ENCODE measurements around the gene PIGK.

PIGK gene

DNA sequence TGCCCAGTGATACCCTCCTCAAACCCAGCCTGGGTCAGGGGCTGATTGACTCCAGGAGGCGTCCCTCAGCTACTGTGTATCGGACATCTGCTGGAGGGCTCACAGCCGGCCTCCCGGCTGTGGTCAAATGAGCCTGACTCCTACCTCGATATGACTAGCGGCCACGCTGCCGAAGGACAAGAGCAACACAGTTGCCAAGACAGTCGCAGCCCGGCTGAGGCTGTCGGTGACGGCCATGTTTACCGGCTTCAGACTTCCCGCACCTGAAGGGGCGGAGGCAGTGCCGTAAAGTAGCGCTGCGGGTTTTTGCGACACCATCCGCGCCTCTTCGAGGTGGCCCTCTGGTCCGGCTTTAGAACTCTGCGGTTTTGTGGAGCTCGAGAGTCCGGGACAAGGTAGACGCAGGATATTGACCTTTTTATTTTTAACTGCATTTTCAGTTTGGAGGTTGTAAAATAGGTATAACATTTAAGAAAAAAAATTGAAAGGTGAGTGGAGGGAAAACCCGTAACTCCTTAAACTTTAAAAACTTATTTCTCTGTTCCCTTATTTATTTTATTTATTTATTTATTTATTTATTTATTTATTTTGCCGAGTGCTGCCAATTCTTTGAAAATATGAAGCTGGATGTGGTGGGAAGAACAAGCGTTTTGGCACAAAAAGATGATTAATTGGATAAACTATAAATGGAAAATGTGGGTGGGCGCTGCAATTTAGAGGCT lies at the start of gene PIGK (continued):
- TF ChIP-seq, protein P1, sequence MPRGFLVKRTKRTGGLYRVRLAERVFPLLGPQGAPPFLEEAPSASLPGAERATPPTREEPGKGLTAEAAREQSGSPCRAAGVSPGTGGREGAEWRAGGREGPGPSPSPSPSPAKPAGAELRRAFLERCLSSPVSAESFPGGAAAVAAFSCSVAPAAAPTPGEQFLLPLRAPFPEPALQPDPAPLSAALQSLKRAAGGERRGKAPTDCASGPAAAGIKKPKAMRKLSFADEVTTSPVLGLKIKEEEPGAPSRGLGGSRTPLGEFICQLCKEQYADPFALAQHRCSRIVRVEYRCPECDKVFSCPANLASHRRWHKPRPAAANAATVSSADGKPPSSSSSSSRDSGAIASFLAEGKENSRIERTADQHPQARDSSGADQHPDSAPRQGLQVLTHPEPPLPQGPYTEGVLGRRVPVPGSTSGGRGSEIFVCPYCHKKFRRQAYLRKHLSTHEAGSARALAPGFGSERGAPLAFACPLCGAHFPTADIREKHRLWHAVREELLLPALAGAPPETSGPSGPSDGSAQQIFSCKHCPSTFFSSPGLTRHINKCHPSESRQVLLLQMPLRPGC (tag by site-specific recombination; IDR thresholded peaks at IDR 0.05): no peak
- TF ChIP-seq ZBTB20 (tag by site-specific recombination; IDR thresholded peaks at IDR 0.05) (no peak), ZSCAN30 (tag by site-specific recombination; IDR thresholded peaks at IDR 0.05) (0 out of 2 replicates have a peak, but pooled peaks have one; percentile 28), ZBTB21 (tag by site-specific recombination; IDR thresholded peaks at IDR 0.05) (no peak), FEZF1 (tag by site-specific recombination; IDR thresholded peaks at IDR 0.05) (no peak), KLF8 (tag by site-specific recombination; IDR thresholded peaks at IDR 0.05) (peak; percentile 20; the same call in 1 of the 2 replicates), ZFHX2 (tag by site-specific recombination; conservative IDR thresholded peaks at IDR 0.05) (no peak), ZNF248 (tag by site-specific recombination; IDR thresholded peaks at IDR 0.05) (no peak), ZNF121 (tag by site-specific recombination; IDR thresholded peaks at IDR 0.05) (0 out of 2 replicates have a peak, but pooled peaks have one; percentile 15), ZNF37A (tag by site-specific recombination; IDR thresholded peaks at IDR 0.05) (no peak), YY2 (tag by site-specific recombination; IDR thresholded peaks at IDR 0.05) (peak; percentile 80; the same call in 1 of the 2 replicates), KLF7 (tag by site-specific recombination; IDR thresholded peaks at IDR 0.05; ENCODE audit: borderline replicate concordance) (0 out of 2 replicates have a peak, but pooled peaks have one; percentile 14), ZNF76 (tag by site-specific recombination; IDR thresholded peaks at IDR 0.05; ENCODE audit: borderline replicate concordance, low read depth) (no peak), ZNF510 (tag by site-specific recombination; IDR thresholded peaks at IDR 0.05; ENCODE audit: insufficient replicate concordance) (no peak), ZNF335 (tag by site-specific recombination; conservative IDR thresholded peaks at IDR 0.05) (peak; percentile 80), ZNF221 (tag by site-specific recombination; IDR thresholded peaks at IDR 0.05; ENCODE audit: borderline replicate concordance) (no peak), ZSCAN16 (tag by site-specific recombination; IDR thresholded peaks at IDR 0.05) (no peak), ZNF48 (tag by site-specific recombination; IDR thresholded peaks at IDR 0.05) (no peak), ZFP41 (tag by site-specific recombination; IDR thresholded peaks at IDR 0.05; ENCODE audit: borderline replicate concordance) (no peak), ZNF555 (tag by site-specific recombination; conservative IDR thresholded peaks at IDR 0.05) (no peak), SALL2 (tag by site-specific recombination; IDR thresholded peaks at IDR 0.05; ENCODE audit: borderline replicate concordance) (no peak)
- TF ChIP-seq, protein P2, sequence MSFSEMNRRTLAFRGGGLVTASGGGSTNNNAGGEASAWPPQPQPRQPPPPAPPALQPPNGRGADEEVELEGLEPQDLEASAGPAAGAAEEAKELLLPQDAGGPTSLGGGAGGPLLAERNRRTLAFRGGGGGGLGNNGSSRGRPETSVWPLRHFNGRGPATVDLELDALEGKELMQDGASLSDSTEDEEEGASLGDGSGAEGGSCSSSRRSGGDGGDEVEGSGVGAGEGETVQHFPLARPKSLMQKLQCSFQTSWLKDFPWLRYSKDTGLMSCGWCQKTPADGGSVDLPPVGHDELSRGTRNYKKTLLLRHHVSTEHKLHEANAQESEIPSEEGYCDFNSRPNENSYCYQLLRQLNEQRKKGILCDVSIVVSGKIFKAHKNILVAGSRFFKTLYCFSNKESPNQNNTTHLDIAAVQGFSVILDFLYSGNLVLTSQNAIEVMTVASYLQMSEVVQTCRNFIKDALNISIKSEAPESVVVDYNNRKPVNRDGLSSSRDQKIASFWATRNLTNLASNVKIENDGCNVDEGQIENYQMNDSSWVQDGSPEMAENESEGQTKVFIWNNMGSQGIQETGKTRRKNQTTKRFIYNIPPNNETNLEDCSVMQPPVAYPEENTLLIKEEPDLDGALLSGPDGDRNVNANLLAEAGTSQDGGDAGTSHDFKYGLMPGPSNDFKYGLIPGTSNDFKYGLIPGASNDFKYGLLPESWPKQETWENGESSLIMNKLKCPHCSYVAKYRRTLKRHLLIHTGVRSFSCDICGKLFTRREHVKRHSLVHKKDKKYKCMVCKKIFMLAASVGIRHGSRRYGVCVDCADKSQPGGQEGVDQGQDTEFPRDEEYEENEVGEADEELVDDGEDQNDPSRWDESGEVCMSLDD (tag by site-specific recombination; IDR thresholded peaks at IDR 0.05): no peak
- TF ChIP-seq, protein P3, sequence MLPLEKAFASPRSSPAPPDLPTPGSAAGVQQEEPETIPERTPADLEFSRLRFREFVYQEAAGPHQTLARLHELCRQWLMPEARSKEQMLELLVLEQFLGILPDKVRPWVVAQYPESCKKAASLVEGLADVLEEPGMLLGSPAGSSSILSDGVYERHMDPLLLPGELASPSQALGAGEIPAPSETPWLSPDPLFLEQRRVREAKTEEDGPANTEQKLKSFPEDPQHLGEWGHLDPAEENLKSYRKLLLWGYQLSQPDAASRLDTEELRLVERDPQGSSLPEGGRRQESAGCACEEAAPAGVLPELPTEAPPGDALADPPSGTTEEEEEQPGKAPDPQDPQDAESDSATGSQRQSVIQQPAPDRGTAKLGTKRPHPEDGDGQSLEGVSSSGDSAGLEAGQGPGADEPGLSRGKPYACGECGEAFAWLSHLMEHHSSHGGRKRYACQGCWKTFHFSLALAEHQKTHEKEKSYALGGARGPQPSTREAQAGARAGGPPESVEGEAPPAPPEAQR (tag by site-specific recombination; IDR thresholded peaks at IDR 0.05): no peak
- TF ChIP-seq, protein P4, sequence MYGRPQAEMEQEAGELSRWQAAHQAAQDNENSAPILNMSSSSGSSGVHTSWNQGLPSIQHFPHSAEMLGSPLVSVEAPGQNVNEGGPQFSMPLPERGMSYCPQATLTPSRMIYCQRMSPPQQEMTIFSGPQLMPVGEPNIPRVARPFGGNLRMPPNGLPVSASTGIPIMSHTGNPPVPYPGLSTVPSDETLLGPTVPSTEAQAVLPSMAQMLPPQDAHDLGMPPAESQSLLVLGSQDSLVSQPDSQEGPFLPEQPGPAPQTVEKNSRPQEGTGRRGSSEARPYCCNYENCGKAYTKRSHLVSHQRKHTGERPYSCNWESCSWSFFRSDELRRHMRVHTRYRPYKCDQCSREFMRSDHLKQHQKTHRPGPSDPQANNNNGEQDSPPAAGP (tag by site-specific recombination; IDR thresholded peaks at IDR 0.05): no peak
- TF ChIP-seq, protein P5, sequence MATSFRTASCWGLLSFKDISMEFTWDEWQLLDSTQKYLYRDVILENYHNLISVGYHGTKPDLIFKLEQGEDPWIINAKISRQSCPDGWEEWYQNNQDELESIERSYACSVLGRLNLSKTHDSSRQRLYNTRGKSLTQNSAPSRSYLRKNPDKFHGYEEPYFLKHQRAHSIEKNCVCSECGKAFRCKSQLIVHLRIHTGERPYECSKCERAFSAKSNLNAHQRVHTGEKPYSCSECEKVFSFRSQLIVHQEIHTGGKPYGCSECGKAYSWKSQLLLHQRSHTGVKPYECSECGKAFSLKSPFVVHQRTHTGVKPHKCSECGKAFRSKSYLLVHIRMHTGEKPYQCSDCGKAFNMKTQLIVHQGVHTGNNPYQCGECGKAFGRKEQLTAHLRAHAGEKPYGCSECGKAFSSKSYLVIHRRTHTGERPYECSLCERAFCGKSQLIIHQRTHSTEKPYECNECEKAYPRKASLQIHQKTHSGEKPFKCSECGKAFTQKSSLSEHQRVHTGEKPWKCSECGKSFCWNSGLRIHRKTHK (tag by site-specific recombination; IDR thresholded peaks at IDR 0.05): no peak
- TF ChIP-seq, protein P6, sequence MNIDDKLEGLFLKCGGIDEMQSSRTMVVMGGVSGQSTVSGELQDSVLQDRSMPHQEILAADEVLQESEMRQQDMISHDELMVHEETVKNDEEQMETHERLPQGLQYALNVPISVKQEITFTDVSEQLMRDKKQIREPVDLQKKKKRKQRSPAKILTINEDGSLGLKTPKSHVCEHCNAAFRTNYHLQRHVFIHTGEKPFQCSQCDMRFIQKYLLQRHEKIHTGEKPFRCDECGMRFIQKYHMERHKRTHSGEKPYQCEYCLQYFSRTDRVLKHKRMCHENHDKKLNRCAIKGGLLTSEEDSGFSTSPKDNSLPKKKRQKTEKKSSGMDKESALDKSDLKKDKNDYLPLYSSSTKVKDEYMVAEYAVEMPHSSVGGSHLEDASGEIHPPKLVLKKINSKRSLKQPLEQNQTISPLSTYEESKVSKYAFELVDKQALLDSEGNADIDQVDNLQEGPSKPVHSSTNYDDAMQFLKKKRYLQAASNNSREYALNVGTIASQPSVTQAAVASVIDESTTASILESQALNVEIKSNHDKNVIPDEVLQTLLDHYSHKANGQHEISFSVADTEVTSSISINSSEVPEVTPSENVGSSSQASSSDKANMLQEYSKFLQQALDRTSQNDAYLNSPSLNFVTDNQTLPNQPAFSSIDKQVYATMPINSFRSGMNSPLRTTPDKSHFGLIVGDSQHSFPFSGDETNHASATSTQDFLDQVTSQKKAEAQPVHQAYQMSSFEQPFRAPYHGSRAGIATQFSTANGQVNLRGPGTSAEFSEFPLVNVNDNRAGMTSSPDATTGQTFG (tag by site-specific recombination; IDR thresholded peaks at IDR 0.05; ENCODE audit: borderline replicate concordance): no peak
- TF ChIP-seq, protein P7, sequence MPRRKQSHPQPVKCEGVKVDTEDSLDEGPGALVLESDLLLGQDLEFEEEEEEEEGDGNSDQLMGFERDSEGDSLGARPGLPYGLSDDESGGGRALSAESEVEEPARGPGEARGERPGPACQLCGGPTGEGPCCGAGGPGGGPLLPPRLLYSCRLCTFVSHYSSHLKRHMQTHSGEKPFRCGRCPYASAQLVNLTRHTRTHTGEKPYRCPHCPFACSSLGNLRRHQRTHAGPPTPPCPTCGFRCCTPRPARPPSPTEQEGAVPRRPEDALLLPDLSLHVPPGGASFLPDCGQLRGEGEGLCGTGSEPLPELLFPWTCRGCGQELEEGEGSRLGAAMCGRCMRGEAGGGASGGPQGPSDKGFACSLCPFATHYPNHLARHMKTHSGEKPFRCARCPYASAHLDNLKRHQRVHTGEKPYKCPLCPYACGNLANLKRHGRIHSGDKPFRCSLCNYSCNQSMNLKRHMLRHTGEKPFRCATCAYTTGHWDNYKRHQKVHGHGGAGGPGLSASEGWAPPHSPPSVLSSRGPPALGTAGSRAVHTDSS (tag by site-specific recombination; IDR thresholded peaks at IDR 0.05): no peak
